K562 (cell line): Measurements from ENCODE around the gene ST3GAL3. TPM values are rescaled to one million over a fixed set of nuclear protein-coding genes. Genes with fewer than 3 reads are reported as not detected.
"Not testable (repeated sequence)": the region's sequence is repeated elsewhere in the genome, so short reads cannot be mapped to it uniquely, and the experiment has no call there.

Experiments
- ATAC-seq: fragments of 200-7000 bp; cut with Tn5 transposase; 3 replicates; pipeline ENCODE4 v1.9.1; 2020; ENCODE audit warnings: moderate library complexity
- BruUV-seq: library from RNA; stranded (reverse); fragments of 400-500 nt; replicated peaks from 2 replicates; lab custom pipeline; 2021; lab: Mats Ljungman, UMichigan
- CTCF ChIA-PET: fragments of 300-600 bp; formaldehyde crosslinking; extraction: SDS; loops from one replicate; lab custom pipeline; 2021; ENCODE audit warnings: low intra/inter-chr PET ratio; lab: Yijun Ruan, JAX
- POLR2A ChIA-PET: fragments of 300-600, 350-650 bp; sonication (Branson Sonifier 250); formaldehyde crosslinking; extraction: SDS; loops from one replicate; lab custom pipeline; 2021; ENCODE audit warnings: antibody characterized with exemption, inconsistent platforms; lab: Yijun Ruan, JAX
- DNase-seq, 4 experiments: peaks; one replicate each; pipeline versions ENCODE4 v3.0.0 to v3.0.0-alpha.2; 2011 to 2018; ENCODE audit warnings: low spot score in 3 of 4, mixed read lengths in 3 of 4; ENCODE audit errors: extremely low read depth in 1 of 4
- FAIRE-seq: peaks from 2 replicates; lab custom pipeline; 2011; peaks lifted over from hg19 to GRCh38; lab: Jason Lieb, UNC
- H2AFZ ChIP-seq: 2 replicates; pipeline ENCODE4 v1.6.0; 2011; ENCODE audit warnings: low read depth, low read length, control low read depth, inconsistent platforms
- H3K27ac ChIP-seq: fragments of 200-600 bp; 3 replicates; pipeline ENCODE4 v1.8.0; 2011; ENCODE audit warnings: low read depth, mild to moderate bottlenecking, control low read depth, inconsistent platforms, low read length, moderate library complexity, mixed read lengths; ENCODE audit errors: extremely low read depth
- H3K27me3 ChIP-seq, 2 experiments: fragments of 300-600 bp in 1 of 2; 2 replicates in 1 of 2; 3 replicates in 1 of 2; pipeline versions ENCODE4 v1.6.0 to v1.8.0; 2011; ENCODE audit warnings: inconsistent platforms in 2 of 2, low read length in 2 of 2, mild to moderate bottlenecking in 1 of 2, mixed read lengths in 1 of 2, moderate library complexity in 1 of 2; ENCODE audit not compliant: control insufficient read depth in 2 of 2, insufficient read depth in 2 of 2
- H3K36me3 ChIP-seq: fragments of 300-600 bp; 3 replicates; pipeline ENCODE4 v1.8.0; 2011; ENCODE audit warnings: mild to moderate bottlenecking, low read length, inconsistent platforms; ENCODE audit not compliant: control insufficient read depth, insufficient read depth
- H3K4me1 ChIP-seq, 2 experiments: fragments of 200-600 bp in 1 of 2; replicated peaks in 1 of 2; 2 replicates in 1 of 2; 3 replicates in 1 of 2; pipeline versions ENCODE4 v1.5.1 to v1.8.0; 2011; ENCODE audit warnings: inconsistent platforms in 2 of 2, low read length in 2 of 2, mild to moderate bottlenecking in 1 of 2, mixed read lengths in 1 of 2, moderate library complexity in 1 of 2; ENCODE audit not compliant: control insufficient read depth in 2 of 2, insufficient read depth in 2 of 2
- H3K4me2 ChIP-seq: 2 replicates; pipeline ENCODE4 v1.6.1; 2011; ENCODE audit warnings: low read length, control low read depth, inconsistent platforms, mixed read lengths; ENCODE audit not compliant: insufficient read depth
- H3K4me3 ChIP-seq: fragments of 200-600 bp; sonication (generic), shearing (Covaris generic); 2 replicates; pipeline ENCODE4 v1.5.1; 2016; ENCODE audit warnings: control low read depth, inconsistent platforms
- H3K79me2 ChIP-seq: fragments of 200-600 bp; 3 replicates; pipeline ENCODE4 v1.8.0; 2011; ENCODE audit warnings: low read length, inconsistent platforms; ENCODE audit not compliant: control insufficient read depth, insufficient read depth
- H3K9ac ChIP-seq, 2 experiments: 2 replicates each; pipeline versions ENCODE4 v1.6.0 to v1.6.1; 2011; ENCODE audit warnings: low read depth in 2 of 2, low read length in 2 of 2, control low read depth in 1 of 2, inconsistent platforms in 1 of 2, mild to moderate bottlenecking in 1 of 2, mixed read lengths in 1 of 2; ENCODE audit not compliant: insufficient read depth in 1 of 2
- H3K9me1 ChIP-seq: one replicate; pipeline ENCODE4 v1.6.0; 2011; ENCODE audit warnings: inconsistent platforms, mild to moderate bottlenecking, low read length, moderate library complexity; ENCODE audit not compliant: control insufficient read depth, insufficient read depth
- H3K9me3 ChIP-seq: replicated peaks from 2 replicates; pipeline ENCODE4 v1.5.1; 2011; ENCODE audit warnings: low read depth, low read length, inconsistent platforms; ENCODE audit not compliant: control insufficient read depth, insufficient read depth
- H4K20me1 ChIP-seq: replicated peaks from 2 replicates; pipeline ENCODE4 v1.6.1; 2011; ENCODE audit warnings: low read length, inconsistent platforms, mixed read lengths; ENCODE audit not compliant: control insufficient read depth, insufficient read depth
- CREM ChIP-seq: IDR thresholded peaks from 2 replicates; pipeline ENCODE4 v1.6.1; 2014; ENCODE audit warnings: antibody characterized with exemption, low read depth
- FOSL1 ChIP-seq: fragments of 200-800 bp; sonication (Bioruptor generic); conservative IDR thresholded peaks from 2 replicates; pipeline ENCODE4 v1.6.1; 2016; ENCODE audit warnings: missing genetic modification characterization, missing compliant biosample characterization
- HNRNPUL1 ChIP-seq: fragments of 200-400 bp; formaldehyde crosslinking; IDR thresholded peaks from 2 replicates; pipeline ENCODE4 v1.6.1; 2017; ENCODE audit warnings: low read length
- MBD2 ChIP-seq: sonication (generic); IDR thresholded peaks from 2 replicates; pipeline ENCODE4 v1.6.1; 2016; ENCODE audit warnings: low read depth, borderline replicate concordance
- NONO ChIP-seq, 2 experiments: fragments of 200-400 bp in 1 of 2; fragments of 450-650 bp in 1 of 2; formaldehyde crosslinking in 1 of 2; IDR thresholded peaks; 2 replicates each; pipeline ENCODE4 v1.6.1; 2017; ENCODE audit warnings: low read depth in 2 of 2, mild to moderate bottlenecking in 2 of 2, moderate library complexity in 2 of 2, low read length in 1 of 2
- ZBED1 ChIP-seq: IDR thresholded peaks from 2 replicates; pipeline ENCODE4 v1.6.1; 2014
- ZBTB12 ChIP-seq: fragments of 250-450 bp; sonication (Bioruptor Pico); IDR thresholded peaks from 2 replicates; pipeline ENCODE4 v1.4.0; 2020
- ZBTB17 ChIP-seq: fragments of 450-650 bp; formaldehyde crosslinking; IDR thresholded peaks from 2 replicates; pipeline ENCODE4 v1.4.0; 2020; ENCODE audit warnings: mild to moderate bottlenecking
- ZNF121 ChIP-seq: sonication (generic); formaldehyde crosslinking; conservative IDR thresholded peaks from 2 replicates; pipeline ENCODE4 v1.8.0; 2022; ENCODE audit warnings: missing genetic modification reagents
- WGBS: fragments of 100-300 bp; shearing (Covaris generic); methylation state at CpG from one replicate; pipeline ENCODE4 v1.1.6; 2016; ENCODE audit warnings: low coverage, mixed read lengths; ENCODE audit not compliant: insufficient coverage; ENCODE audit errors: missing lambda C conversion rate; 5-methylcytosine and 5-hydroxymethylcytosine counted together
- in situ Hi-C: fragments of 300-500 bp; cut with MboI; formaldehyde crosslinking; loops from 4 replicates; pipeline ENCODE4 v1.15.0; 2018; ENCODE audit warnings: inconsistent platforms, mixed read lengths
- intact Hi-C: fragments of 100-400 bp; cut with micrococcal nuclease; formaldehyde crosslinking; loops from 2 replicates; pipeline ENCODE4 v1.14.2; 2022
- polyA plus RNA-seq, 8 experiments: library from polyadenylated mRNA; depleted of rRNA in 4 of 8; stranded (reverse) in 5 of 8; unstranded in 3 of 8; fragments of >200 nt; fragmentation: Nextera tagmentation in 2 of 8; fragmentation: Illumina TruSeq in 1 of 8; extraction: Ambion mirVana in 2 of 8; extraction: Trizol in 1 of 8; gene quantifications; 2 replicates each; pipeline versions ENCODE4 v1.2.1 to v1.2.3, GENCODE V29; 2011 to 2014; ENCODE audit warnings: inconsistent platforms in 1 of 8, missing spikeins in 1 of 8
- total RNA-seq, 7 experiments: library from RNA; depleted of rRNA in 6 of 7; stranded (reverse); fragments of >200 nt in 6 of 7; fragmentation: Illumina TruSeq in 2 of 7; extraction: Trizol in 2 of 7; gene quantifications; 2 replicates each; pipeline versions ENCODE4 v1.2.1 to v1.2.3, GENCODE V29; 2011 to 2021; ENCODE audit warnings: low replicate concordance in 1 of 7
- TF ChIP-seq, protein P1 (sequence below), 2 experiments: fragments of 450-650 bp in 1 of 2; IDR thresholded peaks; 2 replicates each; pipeline ENCODE4 v1.6.1; 2011 to 2017; ENCODE audit warnings: low read depth in 2 of 2, antibody characterized with exemption in 1 of 2, borderline replicate concordance in 1 of 2, low read length in 1 of 2, mild to moderate bottlenecking in 1 of 2, mixed read lengths in 1 of 2; ENCODE audit not compliant: control insufficient read depth in 1 of 2

ST3GAL3 gene
- total and polyA plus RNA-seq, 9 of the 15 experiments (the other 6 are each of a cell fraction or from before 2014, with no cell fraction given), result 1.2 to 18.9 (median 11.0) TPM

GRCh38 chr1:43833902-43834279, 126.6 kb downstream of the ST3GAL3 start:
- in situ Hi-C loops, H3K9me1 ChIP-seq, FAIRE-seq, intact Hi-C loops, POLR2A ChIA-PET, ATAC-seq, H4K20me1 ChIP-seq, H3K27me3 ChIP-seq, DNase-seq, H3K79me2 ChIP-seq, CTCF ChIA-PET, BruUV-seq, H3K9me3 ChIP-seq, H3K4me3 ChIP-seq, H3K36me3 ChIP-seq: not testable (repeated sequence)
- H2AFZ ChIP-seq, result peak overlapping the region; percentile 66
- peak overlapping the region; percentile 46; the same call in 1 of the 2 replicates for H3K4me2 ChIP-seq
- peaks cover 28 to 41% of the 10 kb centered on the region in 2 experiments for H3K4me1 ChIP-seq
- TF ChIP-seq ZBTB17 (peak; percentile 20; the same call in 1 of the 2 replicates), ZNF121 (CRISPR knock-in tag) (peak; percentile 55)
- H3K9ac ChIP-seq, result 0 out of 4 replicates have a peak overlapping the region, but pooled peaks of 1 of the 2 experiments have one; percentile 21
- 88% methylated on average over 10 of the region's 10 CpGs for WGBS
- H3K27ac ChIP-seq, result peak overlapping the region; percentile 82

GRCh38 chr1:43834280-43835081, 127.1 kb downstream of the ST3GAL3 start:
- Histone ChIP-seq H3K79me2 (peaks cover 2% of the 10 kb centered on the region; the same call in 2 of the 3 replicates), H3K4me3 (no peak overlapping the region), H3K4me2 (peak overlapping the region; percentile 46), H4K20me1 (no peaks in the 10 kb centered on the region), H3K4me1 (peaks cover 28 to 41% of the 10 kb centered on the region in 2 experiments), H3K27ac (peak overlapping the region; percentile 82), H3K27me3 (no peaks in the 10 kb centered on the region), H3K9me1 (peaks cover 4% of the 10 kb centered on the region), H3K9me3 (no peaks in the 10 kb centered on the region), H3K36me3 (peaks cover 11% of the 10 kb centered on the region; the same call in 1 of the 3 replicates), H2AFZ (peak overlapping the region; percentile 66), H3K9ac (peak overlapping the region; percentile 21 to 71; a peak in 3 of 4 replicates)
- 21% methylated on average over 14 of the region's 14 CpGs for whole genome bisulfite sequencing
- no TSS peak for BruUV-seq
- in situ Hi-C loops (no loop called here), intact Hi-C loops (no loop called here)
- ChIA-PET POLR2A (no interaction called here), CTCF (no interaction called here)
- DNase-seq, result peak; percentile 32 to 74 (median 32)
- peak; percentile 50 for ATAC-seq
- FAIRE-seq, result peak; percentile 67
- no peak for TF ChIP-seq HNRNPUL1
- peak; percentile 70 for TF ChIP-seq ZBTB12
- TF ChIP-seq MBD2, result peak; percentile 24; the same call in 1 of the 2 replicates
- peak; percentile 83 for TF ChIP-seq CREM
- TF ChIP-seq FOSL1 (tag), result no peak
- TF ChIP-seq NONO (IDR thresholded peaks at IDR 0.05; ENCODE audit: low read depth in 2 of 2, low read length in 1 of 2), result 0 out of 4 replicates have a peak, but pooled peaks of 1 of the 2 experiments have one; percentile 9
- TF ChIP-seq, protein P1, sequence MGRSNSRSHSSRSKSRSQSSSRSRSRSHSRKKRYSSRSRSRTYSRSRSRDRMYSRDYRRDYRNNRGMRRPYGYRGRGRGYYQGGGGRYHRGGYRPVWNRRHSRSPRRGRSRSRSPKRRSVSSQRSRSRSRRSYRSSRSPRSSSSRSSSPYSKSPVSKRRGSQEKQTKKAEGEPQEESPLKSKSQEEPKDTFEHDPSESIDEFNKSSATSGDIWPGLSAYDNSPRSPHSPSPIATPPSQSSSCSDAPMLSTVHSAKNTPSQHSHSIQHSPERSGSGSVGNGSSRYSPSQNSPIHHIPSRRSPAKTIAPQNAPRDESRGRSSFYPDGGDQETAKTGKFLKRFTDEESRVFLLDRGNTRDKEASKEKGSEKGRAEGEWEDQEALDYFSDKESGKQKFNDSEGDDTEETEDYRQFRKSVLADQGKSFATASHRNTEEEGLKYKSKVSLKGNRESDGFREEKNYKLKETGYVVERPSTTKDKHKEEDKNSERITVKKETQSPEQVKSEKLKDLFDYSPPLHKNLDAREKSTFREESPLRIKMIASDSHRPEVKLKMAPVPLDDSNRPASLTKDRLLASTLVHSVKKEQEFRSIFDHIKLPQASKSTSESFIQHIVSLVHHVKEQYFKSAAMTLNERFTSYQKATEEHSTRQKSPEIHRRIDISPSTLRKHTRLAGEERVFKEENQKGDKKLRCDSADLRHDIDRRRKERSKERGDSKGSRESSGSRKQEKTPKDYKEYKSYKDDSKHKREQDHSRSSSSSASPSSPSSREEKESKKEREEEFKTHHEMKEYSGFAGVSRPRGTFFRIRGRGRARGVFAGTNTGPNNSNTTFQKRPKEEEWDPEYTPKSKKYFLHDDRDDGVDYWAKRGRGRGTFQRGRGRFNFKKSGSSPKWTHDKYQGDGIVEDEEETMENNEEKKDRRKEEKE (IDR thresholded peaks at IDR 0.05; ENCODE audit: borderline replicate concordance in 1 of 2, control insufficient read depth in 1 of 2, low read depth in 2 of 2, low read length in 1 of 2), result no peak
- no peak for TF ChIP-seq ZBED1
